Right lobe of liver (tissue), 4 donors: ENCODE data around the gene PRSS33.

Experiments used
- CTCF ChIP-seq, 4 donors: fragments of 200-600 bp in 3 of 4; fragments of 450-650 bp in 1 of 4; IDR thresholded peaks; one replicate each; pipeline versions ENCODE4 v1.5.1 to v1.8.0; 2016 to 2022; ENCODE audit warnings: antibody characterized with exemption in 4 of 4, mild to moderate bottlenecking in 2 of 4
- POLR2A ChIP-seq: fragments of 450-650 bp; IDR thresholded peaks from one replicate; pipeline ENCODE4 v1.6.1; 2017; ENCODE audit warnings: antibody characterized with exemption, mild to moderate bottlenecking
- donor health status: DM: no; HTN: no; CAD: no.
- donor health status: DM: no; HTN: no; CAD: no.
- donor health status: DM: no; HTN: yes; CAD: no.

DNA sequence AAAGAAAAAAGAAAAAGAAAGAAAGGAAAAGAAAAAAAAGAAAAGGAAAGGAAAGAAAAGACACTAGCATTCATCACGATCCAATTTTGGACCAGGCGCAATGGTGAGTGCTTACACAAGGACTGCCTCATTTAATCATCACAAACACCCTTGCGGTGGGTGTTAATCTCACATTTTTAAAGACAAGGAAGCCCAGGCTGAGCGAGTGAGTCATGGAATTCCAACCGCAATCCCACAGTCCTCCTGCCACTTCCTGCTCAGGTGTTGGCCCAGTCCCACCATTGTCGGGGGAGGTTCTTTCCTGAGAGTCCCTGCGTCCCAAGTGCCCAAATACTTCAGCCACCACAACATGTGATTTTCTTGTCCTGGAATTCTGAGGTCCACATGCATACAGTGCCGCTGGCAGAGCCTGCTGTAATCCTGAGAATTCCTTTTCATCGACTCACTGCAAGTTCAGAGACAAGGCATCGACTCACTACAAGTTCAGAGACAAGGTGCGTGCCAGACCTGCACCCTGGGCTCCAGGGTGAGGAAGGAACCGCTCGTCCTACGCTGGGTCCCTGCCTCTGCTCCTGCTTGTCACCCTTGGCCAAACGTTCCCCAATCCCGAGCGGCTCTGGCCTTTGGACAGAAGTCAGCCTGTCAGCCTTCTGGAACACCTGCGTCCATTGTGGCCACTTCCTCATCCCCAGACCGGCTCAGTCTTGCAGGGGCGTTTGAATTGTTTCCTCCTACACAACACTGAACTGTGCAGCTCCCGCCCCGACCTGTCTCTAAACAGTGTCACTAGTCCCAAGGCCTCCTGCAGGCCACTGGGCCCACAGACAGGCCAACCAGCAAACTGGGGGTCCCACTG, 48.5 kb upstream of the PRSS33 start:
- TF ChIP-seq CTCF (IDR thresholded peaks at IDR 0.05) (no peak), POLR2A (no peak)
